Effector CD8-positive, alpha-beta T cell (primary cell): ENCODE measurements around the gene KIR2DL1.
"Not testable (repeated sequence)": the region's sequence is repeated elsewhere in the genome, so short reads cannot be mapped to it uniquely, and the experiment has no call there.

Experiments
- DNase-seq: peaks from one replicate; lab custom pipeline; 2025; lab: John Stamatoyannopoulos, UW
- total RNA-seq, 4 experiments: gene quantifications; one replicate each; lab custom pipeline; 2026; lab: John Stamatoyannopoulos, UW

KIR2DL1 gene
- total RNA-seq, result 0 to 0.37 (median 0.28) reads per million in 4 experiments

DNA sequence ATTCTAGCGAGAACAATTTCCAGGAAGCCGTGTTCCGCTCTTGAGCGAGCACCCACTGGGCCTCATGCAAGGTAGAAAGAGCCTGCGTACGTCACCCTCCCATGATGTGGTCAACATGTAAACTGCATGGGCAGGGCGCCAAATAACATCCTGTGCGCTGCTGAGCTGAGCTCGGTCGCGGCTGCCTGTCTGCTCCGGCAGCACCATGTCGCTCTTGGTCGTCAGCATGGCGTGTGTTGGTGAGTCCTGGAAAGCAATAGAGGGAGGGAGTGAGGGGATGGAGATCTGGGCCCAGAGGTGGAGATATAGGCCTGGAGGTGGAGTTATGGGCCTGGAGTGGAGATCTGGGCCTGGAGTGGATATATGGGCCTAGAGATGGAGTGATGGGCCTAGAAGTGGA is at the start of gene KIR2DL1:
Gene KIR2DL1, plus strand, starts transcription at position 148 of the 400 bp plus-strand sequence. Its CDS starts 58 bp downstream, at position 206.
- DNase-seq, result not testable (repeated sequence)

DNA sequence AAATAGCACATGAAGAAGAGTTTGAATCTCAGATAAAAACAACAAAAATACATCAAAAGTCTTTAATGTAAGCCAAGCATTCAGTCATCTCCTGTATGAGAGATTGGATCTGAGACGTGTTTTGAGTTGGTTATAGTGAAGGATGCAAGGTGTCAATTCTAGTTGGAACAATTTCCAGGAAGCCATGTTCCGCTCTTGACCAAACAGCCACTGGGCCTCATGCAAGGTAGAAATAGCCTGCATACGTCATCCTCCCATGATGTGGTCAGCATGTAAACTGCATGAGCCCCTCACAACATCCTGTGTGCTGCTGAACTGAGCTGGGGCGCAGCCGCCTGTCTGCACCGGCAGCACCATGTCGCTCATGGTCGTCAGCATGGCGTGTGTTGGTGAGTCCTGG is 45.5 kb upstream of the KIR2DL1 start, which contains the start of gene KIR3DL3:
Gene KIR3DL3, plus strand, starts transcription at position 301 of the 400 bp plus-strand sequence. Its CDS starts 55 bp downstream, at position 356.
- no peak for DNase-seq

DNA sequence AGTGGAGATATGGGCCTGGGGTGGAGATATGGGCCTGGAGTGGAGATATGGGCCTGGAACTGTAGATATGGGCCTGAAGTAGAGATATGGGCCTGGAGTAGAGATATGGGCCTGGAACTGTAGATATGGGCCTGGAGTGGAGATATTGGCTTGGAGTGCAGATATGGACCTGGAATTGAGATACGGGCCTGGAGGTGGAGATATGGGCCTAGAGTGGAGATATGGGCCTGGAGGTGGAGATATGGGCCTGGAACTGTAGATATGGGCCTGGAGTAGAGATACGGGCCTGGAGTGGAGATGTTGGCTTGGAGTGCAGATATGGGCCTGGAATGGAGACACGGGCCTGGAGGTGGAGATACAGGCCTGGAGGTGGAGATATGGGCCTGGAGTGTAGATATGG is 44.9 kb upstream of the KIR2DL1 start:
- no peak for DNase-seq

DNA sequence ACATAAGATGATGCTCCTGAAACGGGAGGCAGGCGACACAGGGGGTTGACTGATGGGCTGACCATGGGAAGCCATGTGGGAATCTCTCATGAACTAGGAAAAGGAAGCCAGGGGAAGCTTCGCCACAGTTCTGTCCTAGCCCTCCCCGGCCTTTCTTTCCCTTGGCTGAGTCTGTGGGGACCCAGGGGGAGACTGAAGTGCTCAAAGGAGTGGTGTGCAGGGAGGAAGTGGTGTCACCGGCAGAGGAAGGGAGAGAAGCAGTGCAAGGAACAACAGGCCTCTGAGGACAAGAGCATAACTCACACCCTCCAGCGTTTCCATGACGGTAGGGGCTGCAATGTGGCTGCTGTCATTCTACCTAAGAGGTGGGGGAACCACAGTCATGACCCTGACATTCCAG is 44.3 kb upstream of the KIR2DL1 start:
- DNase-seq, result no peak

DNA sequence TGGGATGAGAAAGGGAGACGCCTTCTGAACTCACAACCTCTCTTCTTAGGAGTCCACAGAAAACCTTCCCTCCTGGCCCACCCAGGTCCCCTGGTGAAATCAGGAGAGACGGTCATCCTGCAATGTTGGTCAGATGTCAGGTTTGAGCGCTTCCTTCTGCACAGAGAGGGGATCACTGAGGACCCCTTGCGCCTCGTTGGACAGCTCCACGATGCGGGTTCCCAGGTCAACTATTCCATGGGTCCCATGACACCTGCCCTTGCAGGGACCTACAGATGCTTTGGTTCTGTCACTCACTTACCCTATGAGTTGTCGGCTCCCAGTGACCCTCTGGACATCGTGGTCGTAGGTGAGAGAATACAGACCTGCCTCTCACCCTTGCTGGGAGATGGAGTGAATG is 42.0 kb upstream of the KIR2DL1 start:
- no peak for DNase-seq

DNA sequence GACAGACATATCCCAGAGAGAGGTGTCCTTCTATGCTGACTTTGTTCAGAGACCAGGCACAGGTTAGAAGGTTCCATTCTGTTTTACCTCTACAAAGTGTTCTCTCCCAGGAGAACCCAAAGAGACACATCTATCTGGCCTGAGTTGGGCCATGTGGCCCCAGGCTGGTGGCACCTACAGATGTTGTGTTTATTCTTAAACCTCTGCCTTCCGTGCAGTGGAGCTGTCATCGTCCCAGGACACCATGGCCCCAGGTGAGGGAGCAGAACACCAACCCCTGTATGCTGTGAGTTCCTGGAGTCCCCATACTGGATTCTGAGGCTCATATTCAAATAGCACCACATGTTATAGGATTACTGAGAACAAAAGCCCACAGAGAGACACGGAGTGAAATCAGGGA is 41.4 kb upstream of the KIR2DL1 start:
- DNase-seq, result no peak

DNA sequence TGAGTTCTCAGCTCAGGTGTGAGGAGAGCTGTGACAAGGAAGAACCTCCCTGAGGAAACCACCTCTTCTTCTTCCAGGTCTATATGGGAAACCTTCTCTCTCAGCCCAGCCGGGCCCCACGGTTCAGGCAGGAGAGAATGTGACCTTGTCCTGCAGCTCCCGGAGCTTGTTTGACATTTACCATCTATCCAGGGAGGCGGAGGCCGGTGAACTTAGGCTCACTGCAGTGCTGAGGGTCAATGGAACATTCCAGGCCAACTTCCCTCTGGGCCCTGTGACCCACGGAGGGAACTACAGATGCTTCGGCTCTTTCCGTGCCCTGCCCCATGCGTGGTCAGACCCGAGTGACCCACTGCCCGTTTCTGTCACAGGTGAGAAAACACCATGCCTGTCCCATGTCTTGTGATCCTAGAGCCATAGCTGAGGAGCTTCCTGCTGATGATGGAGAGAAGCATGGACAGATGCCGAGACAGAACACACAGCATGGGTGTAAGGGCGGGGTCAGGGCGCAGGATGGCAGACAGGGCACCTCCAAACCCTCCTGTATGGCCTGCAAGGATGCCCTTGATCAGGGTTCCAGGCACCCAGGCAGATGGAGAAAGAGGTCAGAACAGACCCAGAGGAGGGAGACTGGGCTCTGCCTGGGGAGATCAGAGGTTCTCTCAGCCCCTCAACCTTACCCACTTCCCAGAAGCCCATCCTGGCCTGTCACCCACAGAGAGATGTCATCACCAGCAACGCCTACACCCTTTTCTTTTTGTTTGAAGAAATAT is 40.0 kb upstream of the KIR2DL1 start:
- no peak for DNase-seq

DNA sequence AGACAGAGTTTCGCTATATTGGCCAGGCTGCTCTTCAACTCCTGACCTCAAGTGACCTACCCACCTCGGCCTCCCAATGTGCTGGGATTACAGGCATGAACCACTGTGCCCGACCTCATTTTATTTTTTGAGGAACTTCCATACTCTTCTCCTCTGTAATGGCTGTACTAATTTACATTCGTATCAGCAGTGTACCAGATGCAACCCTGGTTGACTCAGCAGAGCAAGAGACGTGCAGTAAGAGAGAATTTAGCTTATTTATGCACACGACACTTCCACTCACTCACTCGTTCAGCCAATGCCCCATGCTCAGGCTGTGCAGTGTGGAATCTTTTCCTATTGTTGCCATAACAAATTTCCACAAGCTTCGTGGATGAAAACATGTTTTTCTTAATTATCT is 38.4 kb upstream of the KIR2DL1 start:
- DNase-seq, result no peak

DNA sequence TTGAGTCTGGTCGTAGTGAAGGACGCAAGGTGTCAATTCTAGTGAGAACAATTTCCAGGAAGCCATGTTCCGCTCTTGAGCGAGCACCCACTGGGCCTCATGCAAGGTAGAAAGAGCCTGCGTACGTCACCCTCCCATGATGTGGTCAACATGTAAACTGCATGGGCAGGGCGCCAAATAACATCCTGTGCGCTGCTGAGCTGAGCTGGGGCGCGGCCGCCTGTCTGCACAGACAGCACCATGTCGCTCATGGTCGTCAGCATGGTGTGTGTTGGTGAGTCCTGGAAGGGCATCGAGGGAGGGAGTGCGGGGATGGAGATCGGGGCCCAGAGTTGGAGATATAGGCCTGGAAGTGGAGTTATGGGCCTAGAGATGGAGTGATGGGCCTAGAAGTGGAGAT is 31.3 kb upstream of the KIR2DL1 start, which contains the start of gene KIR2DL3:
Gene KIR2DL3, plus strand, starts transcription at position 208 of the 400 bp plus-strand sequence. Its CDS starts 33 bp downstream, at position 241.
- DNase-seq, result not testable (repeated sequence)

DNA sequence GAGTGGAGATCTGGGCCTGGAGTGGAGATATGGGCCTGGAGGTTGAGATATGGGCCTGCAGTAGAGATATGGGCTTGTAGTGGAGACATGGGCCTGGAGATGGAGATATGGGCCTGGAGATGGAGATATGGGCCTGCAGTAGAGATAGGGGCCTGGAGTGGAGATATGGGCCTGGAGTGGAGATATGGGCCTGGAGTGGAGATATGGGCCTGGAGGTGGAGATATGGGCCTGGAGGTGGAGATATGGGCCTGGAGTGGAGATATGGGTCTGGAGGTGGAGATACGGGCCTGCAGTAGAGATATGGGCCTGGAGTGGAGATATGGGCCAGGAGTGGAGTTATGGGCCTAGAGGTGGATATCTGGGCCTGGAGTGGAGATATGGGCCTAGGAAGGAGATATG is 30.9 kb upstream of the KIR2DL1 start:
- no peak for DNase-seq

DNA sequence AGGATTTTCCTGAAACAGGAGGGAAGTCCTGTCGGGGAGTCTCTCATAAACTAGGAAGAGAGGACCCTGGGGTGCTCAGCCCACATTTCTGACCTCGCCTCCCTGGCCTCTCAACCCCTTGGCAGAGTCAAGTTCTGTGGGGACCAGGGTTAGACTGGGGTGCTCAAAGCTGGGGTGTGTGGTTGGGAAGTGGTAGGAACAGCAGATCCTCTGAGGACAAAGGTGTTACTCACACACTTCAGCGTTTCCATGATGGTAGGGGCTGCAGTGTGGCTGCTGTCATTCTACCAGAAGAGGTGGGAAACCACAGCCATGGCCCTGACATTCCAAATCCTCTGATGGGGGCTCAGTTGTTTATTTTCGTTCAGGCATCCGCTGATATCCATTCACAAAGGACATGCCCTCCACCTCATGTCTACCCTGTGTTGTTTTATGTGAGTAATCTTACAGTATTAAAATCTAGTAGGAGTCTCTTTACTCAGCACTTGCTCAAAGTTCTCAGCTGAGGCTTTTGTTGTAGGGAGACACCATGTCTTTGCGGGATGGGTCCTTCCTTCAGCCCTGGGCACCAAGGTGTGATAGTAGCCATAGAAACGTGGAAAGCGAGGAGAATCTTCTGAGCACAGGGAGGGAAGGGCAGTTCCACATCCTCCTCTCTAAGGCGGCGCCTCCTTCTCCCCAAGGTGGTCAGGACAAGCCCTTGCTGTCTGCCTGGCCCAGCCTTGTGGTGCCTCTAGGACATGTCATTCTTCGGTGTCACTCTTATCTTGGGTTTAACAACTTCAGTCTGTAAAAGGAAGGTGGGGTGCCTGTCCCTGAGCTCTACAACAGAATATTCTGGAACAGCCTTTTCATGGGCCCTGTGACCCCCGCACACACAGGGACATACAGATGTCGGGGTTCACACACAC is 29.8 kb upstream of the KIR2DL1 start:
- no peak for DNase-seq

DNA sequence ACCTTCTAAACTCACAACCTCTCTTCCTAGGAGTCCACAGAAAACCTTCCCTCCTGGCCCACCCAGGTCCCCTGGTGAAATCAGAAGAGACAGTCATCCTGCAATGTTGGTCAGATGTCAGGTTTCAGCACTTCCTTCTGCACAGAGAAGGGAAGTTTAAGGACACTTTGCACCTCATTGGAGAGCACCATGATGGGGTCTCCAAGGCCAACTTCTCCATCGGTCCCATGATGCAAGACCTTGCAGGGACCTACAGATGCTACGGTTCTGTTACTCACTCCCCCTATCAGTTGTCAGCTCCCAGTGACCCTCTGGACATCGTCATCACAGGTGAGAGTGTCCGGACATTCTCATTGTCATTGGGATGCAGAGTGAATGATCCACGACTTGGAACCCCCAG is 27.6 kb upstream of the KIR2DL1 start:
- DNase-seq, result not testable (repeated sequence)

DNA sequence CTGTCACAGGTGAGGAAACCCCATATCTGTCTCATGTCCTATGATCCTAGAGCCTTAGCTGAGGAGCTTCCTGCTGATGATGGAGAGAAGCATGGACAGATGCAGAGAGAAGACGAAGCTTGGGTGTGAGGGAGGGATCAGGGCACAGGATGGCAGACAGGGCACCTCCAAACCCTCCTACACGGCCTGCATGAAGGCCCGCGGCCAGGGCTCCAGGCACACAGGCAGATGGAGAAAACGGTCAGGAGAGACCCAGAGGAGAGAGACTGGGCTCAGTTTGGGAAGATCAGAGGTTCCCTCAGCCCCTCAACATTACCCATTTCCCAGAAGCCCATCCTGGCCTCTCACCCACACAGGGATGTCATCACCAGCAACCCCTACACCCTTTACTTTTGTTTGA is 25.5 kb upstream of the KIR2DL1 start:
- not testable (repeated sequence) for DNase-seq

DNA sequence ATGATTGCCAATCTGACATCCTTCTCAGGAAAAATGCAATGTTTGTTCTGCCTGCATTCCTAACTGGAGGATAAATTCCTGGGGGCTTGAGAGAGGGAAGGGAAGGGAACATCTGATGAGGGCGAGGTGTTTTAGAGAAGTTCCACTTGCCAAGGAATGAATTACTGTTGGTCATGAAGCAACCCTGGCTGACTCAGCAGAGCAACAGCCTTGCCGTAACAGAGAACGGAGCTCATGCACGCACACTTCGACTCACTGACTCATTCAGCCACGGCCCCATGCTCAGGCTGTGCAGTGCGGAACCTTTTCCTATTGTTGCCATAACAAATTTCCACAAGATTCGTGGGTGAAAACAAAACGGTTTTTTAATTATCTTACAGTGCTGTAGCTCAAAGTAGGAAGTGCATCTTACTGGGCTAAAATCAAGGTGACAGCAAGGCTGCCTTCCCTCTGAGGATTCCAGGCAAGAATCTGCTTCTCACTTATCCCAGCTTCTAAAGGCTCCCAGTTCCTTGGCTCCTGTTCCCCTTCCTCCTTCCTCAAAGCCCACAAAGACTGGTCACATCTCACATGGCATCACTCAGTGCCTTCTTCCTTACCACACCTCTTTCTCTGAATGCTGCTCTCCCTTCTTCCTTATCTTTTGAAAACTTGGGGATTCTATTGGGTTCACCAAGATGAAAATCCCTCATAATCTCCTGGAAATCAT is 21.8 kb upstream of the KIR2DL1 start:
- DNase-seq, result not testable (repeated sequence)

DNA sequence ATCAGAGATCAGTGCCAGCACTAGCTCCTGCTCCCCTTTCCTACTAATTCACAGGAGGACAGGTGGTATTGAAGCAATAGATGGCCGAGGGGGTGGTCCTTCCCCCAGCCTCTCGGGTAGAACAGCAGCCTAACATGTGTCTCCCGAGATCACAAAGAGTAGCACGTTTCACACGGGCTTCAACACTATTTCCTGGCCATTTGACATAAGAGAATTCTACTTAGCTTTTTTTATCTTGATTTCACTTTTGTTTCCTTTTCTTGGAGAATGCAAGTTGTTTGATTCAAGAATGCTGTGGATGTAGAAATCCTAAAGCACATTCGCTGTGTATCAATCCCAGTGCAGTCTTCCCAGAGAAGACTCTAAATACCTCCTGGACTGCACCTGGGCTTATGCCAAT is 19.3 kb upstream of the KIR2DL1 start:
- not testable (repeated sequence) for DNase-seq

DNA sequence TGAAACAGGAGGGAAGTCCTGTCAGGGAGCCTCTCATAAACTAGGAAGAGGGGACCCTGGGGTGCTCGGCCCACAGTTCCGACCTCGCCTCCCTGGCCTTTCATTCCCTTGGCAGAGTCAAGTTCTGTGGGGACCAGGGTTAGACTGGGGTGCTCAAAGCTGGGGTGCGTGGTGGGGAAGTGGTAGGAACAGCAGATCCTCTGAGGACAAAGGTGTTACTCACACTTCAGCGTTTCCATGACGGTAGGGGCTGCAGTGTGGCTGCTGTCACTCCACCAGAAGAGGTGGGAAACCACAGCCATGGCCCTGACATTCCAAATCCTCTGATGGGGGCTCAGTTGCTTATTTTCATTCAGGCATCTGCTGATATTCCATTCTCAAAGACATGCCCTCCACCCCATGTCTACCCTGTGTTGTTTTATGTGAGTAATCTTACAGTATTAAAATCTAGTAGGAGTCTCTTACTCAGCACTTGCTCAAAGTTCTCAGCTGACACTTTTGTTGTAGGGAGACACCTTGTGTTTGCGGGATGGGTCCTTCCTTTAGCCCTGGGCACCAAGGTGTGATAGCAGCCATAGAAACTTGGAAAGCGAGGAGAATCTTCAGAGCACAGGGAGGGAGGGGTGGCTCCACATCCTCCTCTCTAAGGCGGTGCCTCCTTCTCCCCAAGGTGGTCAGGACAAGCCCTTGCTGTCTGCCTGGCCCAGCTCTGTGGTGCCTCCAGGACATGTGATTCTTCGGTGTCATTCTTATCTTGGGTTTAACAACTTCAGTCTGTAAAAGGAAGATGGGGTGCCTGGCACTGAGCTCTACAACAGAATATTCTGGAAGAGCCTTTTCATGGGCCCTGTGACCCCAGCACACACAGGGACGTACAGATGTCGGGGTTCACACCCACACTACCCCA is 13.1 kb upstream of the KIR2DL1 start:
- not testable (repeated sequence) for DNase-seq

DNA sequence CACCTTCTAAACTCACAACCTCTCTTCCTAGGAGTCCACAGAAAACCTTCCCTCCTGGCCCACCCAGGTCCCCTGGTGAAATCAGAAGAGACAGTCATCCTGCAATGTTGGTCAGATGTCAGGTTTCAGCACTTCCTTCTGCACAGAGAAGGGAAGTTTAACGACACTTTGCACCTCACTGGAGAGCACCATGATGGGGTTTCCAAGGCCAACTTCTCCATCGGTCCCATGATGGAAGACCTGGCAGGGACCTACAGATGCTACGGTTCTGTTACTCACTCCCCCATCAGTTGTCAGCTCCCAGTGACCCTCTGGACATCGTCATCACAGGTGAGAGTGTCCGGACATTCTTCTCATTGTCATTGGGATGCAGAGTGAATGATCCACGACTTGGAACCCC is 11.0 kb upstream of the KIR2DL1 start:
- not testable (repeated sequence) for DNase-seq

DNA sequence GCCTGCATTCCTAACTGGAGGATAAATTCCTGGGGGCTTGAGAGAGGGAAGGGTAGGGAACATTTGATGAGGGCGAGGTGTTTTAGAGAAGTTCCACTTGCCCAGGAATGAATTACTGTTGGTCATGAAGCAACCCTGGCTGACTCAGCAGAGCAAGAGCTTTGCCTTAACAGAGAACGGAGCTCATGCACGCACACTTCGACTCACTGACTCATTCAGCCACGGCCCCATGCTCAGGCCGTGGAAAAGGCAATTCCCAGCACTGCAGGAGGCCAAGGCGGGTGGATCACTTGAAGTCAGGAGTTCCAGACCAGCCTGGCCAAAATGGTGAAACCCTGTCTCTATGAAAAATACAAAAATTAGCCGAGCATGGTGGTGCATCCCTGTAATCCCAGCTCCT is 5.4 kb upstream of the KIR2DL1 start:
- not testable (repeated sequence) for DNase-seq

DNA sequence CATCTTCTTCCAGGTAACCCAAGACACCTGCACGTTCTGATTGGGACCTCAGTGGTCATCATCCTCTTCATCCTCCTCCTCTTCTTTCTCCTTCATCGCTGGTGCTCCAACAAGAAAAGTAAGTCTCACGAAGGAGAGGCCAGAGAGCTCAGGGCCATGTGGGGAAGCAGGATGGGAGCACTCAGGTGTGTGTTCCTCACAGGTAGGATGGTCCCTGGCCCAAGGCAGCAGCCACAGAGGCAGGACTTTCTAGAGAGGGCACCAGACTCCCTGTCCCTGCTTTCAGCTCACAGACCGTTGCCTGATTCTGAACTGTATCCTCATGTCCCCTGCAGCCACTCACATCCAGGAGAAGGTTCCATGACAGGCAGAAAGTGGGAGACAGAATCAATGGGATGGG is 3.1 kb upstream of the KIR2DL1 start:
- not testable (repeated sequence) for DNase-seq

DNA sequence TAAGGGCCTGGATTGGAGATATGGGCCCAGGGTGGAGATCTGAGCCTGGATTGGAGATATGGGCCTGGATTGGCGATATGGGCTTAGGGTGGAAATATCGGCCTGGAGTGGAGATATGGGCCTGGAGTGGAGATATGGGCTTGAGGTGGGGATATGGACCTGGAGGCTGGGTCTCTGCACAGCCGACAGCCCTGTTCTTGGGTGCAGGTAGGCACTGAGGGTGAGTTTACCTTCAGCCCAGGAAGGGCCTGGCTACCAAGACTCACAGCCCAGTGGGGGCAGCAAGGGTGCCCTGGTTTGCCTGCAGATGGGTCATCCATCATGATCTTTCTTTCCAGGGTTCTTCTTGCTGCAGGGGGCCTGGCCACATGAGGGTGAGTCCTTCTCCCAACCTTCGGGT is 918 bp downstream of the KIR2DL1 start:
- DNase-seq, result not testable (repeated sequence)
